Stomach (tissue), 4 donors: ENCODE measurements around the gene ABCA6.

Source experiments
- EP300 ChIP-seq: sonication (generic); formaldehyde crosslinking; IDR thresholded peaks from one replicate; pipeline ENCODE4 v1.6.1; 2017; ENCODE audit warnings: antibody characterized with exemption
- POLR2A ChIP-seq, 4 donors: fragments of 450-650 bp; IDR thresholded peaks; one replicate each; pipeline ENCODE4 v1.6.1; 2016; ENCODE audit warnings: antibody characterized with exemption in 4 of 4, control low read depth in 2 of 4, mild to moderate bottlenecking in 1 of 4, moderate library complexity in 1 of 4
- POLR2AphosphoS5 ChIP-seq, 3 donors: sonication (generic); formaldehyde crosslinking; IDR thresholded peaks; one replicate each; pipeline ENCODE4 v1.6.1; 2016; ENCODE audit warnings: antibody characterized with exemption in 3 of 3
- TF ChIP-seq, protein P1 (sequence below), 7 experiments: fragments of 450-650 bp in 4 of 7; fragments of 200-600 bp in 3 of 7; sonication (generic) in 3 of 7; IDR thresholded peaks; one replicate each; pipeline ENCODE4 v1.5.1; 2016 to 2019; ENCODE audit warnings: antibody characterized with exemption in 7 of 7, control low read depth in 2 of 7, mild to moderate bottlenecking in 1 of 7

DNA sequence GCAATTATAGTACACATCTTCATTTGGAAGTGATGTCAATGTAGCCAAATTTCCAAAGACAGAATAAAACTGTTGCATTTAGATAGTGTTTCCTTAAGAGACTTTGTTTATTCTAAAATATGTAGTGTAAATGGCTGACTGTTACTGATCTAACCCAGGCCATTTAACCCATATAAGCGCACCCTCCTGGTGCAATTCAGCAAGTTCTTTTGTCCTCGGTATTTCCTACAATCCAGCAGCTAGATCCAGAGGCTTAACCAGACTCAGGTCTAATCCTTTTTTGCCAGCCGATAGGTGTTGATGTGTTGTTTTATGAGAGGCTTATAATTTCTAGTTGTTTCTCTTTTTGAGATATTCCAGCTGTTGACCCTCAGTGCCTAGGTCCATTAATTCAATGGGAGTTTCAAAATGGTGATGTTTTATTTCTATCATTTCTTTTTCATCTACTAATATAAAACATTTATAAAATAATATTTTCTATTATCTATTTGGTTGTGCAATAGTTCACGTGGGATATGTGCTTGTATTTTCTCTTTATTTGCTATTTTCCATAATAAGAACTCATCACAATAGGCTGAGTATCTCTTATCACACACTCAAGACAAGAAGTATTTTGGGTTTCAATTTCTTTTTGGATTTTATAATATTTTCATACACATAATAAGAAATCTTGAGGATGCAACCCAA is 95.4 kb downstream of the ABCA6 start:
- TF ChIP-seq, protein P1, sequence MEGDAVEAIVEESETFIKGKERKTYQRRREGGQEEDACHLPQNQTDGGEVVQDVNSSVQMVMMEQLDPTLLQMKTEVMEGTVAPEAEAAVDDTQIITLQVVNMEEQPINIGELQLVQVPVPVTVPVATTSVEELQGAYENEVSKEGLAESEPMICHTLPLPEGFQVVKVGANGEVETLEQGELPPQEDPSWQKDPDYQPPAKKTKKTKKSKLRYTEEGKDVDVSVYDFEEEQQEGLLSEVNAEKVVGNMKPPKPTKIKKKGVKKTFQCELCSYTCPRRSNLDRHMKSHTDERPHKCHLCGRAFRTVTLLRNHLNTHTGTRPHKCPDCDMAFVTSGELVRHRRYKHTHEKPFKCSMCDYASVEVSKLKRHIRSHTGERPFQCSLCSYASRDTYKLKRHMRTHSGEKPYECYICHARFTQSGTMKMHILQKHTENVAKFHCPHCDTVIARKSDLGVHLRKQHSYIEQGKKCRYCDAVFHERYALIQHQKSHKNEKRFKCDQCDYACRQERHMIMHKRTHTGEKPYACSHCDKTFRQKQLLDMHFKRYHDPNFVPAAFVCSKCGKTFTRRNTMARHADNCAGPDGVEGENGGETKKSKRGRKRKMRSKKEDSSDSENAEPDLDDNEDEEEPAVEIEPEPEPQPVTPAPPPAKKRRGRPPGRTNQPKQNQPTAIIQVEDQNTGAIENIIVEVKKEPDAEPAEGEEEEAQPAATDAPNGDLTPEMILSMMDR (IDR thresholded peaks at IDR 0.05), result no peak
- TF ChIP-seq POLR2AphosphoS5 (IDR thresholded peaks at IDR 0.05) (no peak), EP300 (no peak), POLR2A (IDR thresholded peaks at IDR 0.05) (no peak)
